ENCODE results near the gene SNAPC2.

The SNAPC2 gene

DNA sequence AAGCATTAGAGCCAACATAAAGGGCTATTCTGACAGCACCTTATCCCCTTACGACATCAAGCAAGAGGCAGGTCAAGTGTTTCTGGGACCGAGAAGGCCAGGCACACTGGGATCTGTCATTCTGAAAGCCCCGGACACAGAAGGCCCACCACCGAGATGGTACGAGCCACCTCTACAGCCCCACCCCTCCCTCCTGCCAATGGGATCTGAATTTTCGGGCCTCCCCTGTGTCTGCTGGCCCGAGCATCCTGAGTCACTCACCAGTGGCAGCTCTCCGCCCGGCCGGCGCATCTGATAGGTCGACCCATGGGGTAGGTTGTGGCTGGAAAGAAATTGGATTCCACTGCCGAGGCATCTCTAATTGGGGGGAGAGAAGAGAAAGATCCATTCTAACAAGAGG lies 20.7 kb downstream of the SNAPC2 start:
- TF ChIP-seq EZH2 (IDR thresholded peaks at IDR 0.05; ENCODE audit: borderline replicate concordance, low read length) (no peak), CTCF (IDR thresholded peaks at IDR 0.05; ENCODE audit: low read length) (no peak)
- Histone ChIP-seq H3F3A (ENCODE audit: insufficient read depth, low read length) (no peaks in the 10 kb centered on the region), H3K4me2 (ENCODE audit: low read length) (no peak overlapping the region), H3K9me2 (ENCODE audit: low read depth, low read length) (no peaks in the 10 kb centered on the region), H3K4me1 (ENCODE audit: insufficient read depth, low read length, severe bottlenecking) (peaks cover 24% of the 10 kb centered on the region), H3K27ac (ENCODE audit: low read depth, low read length, poor library complexity, severe bottlenecking) (no peak overlapping the region), H3K27me3 (ENCODE audit: insufficient read depth, low read length) (no peaks in the 10 kb centered on the region), H2AFZ (ENCODE audit: low read length) (no peak overlapping the region), H3K79me2 (ENCODE audit: insufficient read depth, low read length) (peaks cover 4% of the 10 kb centered on the region; the same call in 1 of the 2 replicates), H3K9me3 (ENCODE audit: low read length) (no peaks in the 10 kb centered on the region), H4K20me1 (ENCODE audit: insufficient read depth, low read length) (no peaks in the 10 kb centered on the region), H3K9ac (ENCODE audit: low read length) (no peak overlapping the region), H3K36me3 (ENCODE audit: insufficient read depth, low read length) (peaks cover 54% of the 10 kb centered on the region), H3K4me3 (ENCODE audit: low read depth, low read length, poor library complexity, severe bottlenecking) (no peak overlapping the region)

- Histone ChIP-seq H3K4me3 (ENCODE audit: low read depth, low read length, poor library complexity, severe bottlenecking) (peak overlapping the region; percentile 88), H3K27ac (ENCODE audit: low read depth, low read length, poor library complexity, severe bottlenecking) (no peak overlapping the region), H3K79me2 (ENCODE audit: insufficient read depth, low read length) (peaks cover 4% of the 10 kb centered on the region; the same call in 1 of the 2 replicates), H3K4me2 (ENCODE audit: low read length) (peak overlapping the region; percentile 62), H3K4me1 (ENCODE audit: insufficient read depth, low read length, severe bottlenecking) (peaks cover 24% of the 10 kb centered on the region), H3F3A (ENCODE audit: insufficient read depth, low read length) (no peaks in the 10 kb centered on the region), H4K20me1 (ENCODE audit: insufficient read depth, low read length) (no peaks in the 10 kb centered on the region), H3K9me2 (ENCODE audit: low read depth, low read length) (no peaks in the 10 kb centered on the region), H3K36me3 (ENCODE audit: insufficient read depth, low read length) (peaks cover 42% of the 10 kb centered on the region), H3K9ac (ENCODE audit: low read length) (peak overlapping the region; percentile 93; the same call in 1 of the 2 replicates), H3K27me3 (ENCODE audit: insufficient read depth, low read length) (no peaks in the 10 kb centered on the region), H2AFZ (ENCODE audit: low read length) (no peak overlapping the region), H3K9me3 (ENCODE audit: low read length) (no peaks in the 10 kb centered on the region)
- TF ChIP-seq EZH2 (IDR thresholded peaks at IDR 0.05; ENCODE audit: borderline replicate concordance, low read length) (no peak), CTCF (IDR thresholded peaks at IDR 0.05; ENCODE audit: low read length) (no peak)
These were observed 21.9 kb downstream of the SNAPC2 start for GRCh38 chr19:7941895-7942596.

DNA sequence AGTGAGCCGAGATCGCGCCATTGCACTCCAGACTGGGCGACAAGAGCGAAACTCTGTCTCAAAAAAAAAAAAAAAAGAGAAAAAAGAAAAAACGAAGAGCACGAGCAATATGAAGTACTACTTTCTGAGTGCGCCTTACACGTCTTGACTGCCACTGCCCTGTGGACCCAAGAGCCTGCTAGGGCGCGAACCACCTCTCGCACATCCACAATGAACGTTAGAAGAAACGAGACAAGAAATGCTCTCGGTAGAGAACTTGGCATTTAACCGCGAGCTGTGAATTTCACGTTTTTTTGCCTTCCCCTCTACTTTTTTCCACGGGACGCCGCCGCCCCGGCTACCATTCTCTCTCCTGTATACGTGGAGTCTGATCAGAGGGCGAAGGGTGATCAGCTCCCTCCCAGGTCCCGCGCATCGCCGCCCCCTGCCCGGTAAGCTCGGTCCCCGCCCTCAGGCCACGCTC lies 22.9 kb downstream of the SNAPC2 start:
- H3K4me3 ChIP-seq (ENCODE audit: low read depth, low read length, poor library complexity, severe bottlenecking): peak overlapping the region; percentile 88
- peaks cover 33% of the 10 kb centered on the region for H3K36me3 ChIP-seq (ENCODE audit: insufficient read depth, low read length)
- H3K27me3 ChIP-seq (ENCODE audit: insufficient read depth, low read length): no peaks in the 10 kb centered on the region
- H3K9me3 ChIP-seq (ENCODE audit: low read length): no peaks in the 10 kb centered on the region
- H3K4me2 ChIP-seq (ENCODE audit: low read length): peak overlapping the region; percentile 62
- no peaks in the 10 kb centered on the region for H4K20me1 ChIP-seq (ENCODE audit: insufficient read depth, low read length)
- peak overlapping the region; percentile 93 for H3K9ac ChIP-seq (ENCODE audit: low read length)
- TF ChIP-seq CTCF (IDR thresholded peaks at IDR 0.05; ENCODE audit: low read length) (no peak), EZH2 (IDR thresholded peaks at IDR 0.05; ENCODE audit: borderline replicate concordance, low read length) (no peak)
- H3K79me2 ChIP-seq (ENCODE audit: insufficient read depth, low read length): peaks cover 4% of the 10 kb centered on the region; the same call in 1 of the 2 replicates
- H3K27ac ChIP-seq (ENCODE audit: low read depth, low read length, poor library complexity, severe bottlenecking): peak overlapping the region; percentile 54
- peaks cover 24% of the 10 kb centered on the region for H3K4me1 ChIP-seq (ENCODE audit: insufficient read depth, low read length, severe bottlenecking)
- H3F3A ChIP-seq (ENCODE audit: insufficient read depth, low read length): no peaks in the 10 kb centered on the region
- H3K9me2 ChIP-seq (ENCODE audit: low read depth, low read length): no peaks in the 10 kb centered on the region
- H2AFZ ChIP-seq (ENCODE audit: low read length): no peak overlapping the region
